Lower leg skin (tissue), 3 donors: Measurements from ENCODE around the gene AADACL3.

Source experiments
- POLR2A ChIP-seq, 2 donors: fragments of 450-650 bp; IDR thresholded peaks; one replicate each; pipeline ENCODE4 v1.6.1; 2016 to 2017; ENCODE audit warnings: antibody characterized with exemption in 2 of 2, mild to moderate bottlenecking in 1 of 2, moderate library complexity in 1 of 2
- TF ChIP-seq, protein P1 (sequence below), 3 donors: fragments of 450-650 bp; IDR thresholded peaks; one replicate each; pipeline ENCODE4 v1.5.1; 2016; ENCODE audit warnings: antibody characterized with exemption in 3 of 3, mild to moderate bottlenecking in 3 of 3, moderate library complexity in 2 of 3

DNA sequence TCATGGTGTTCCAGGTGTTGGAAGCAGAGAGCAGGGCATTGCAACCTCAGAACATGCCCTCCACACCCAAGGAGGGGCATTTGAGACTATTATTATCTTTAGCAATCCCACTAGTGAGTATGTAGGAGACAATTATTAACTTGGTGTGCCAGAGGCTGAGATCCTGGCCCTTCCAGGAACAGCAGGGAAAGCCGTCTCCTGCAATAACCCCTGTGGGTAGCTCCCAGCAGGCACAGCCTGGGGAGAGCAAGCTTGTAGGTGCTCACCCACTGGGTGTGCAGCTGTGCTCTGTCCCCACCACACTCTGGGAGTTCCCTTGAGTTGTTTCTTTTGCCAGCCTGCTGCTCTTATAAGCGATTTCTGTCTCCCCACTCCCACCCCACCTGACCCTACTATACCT lies 40.4 kb downstream of the AADACL3 start:
- TF ChIP-seq, protein P1, sequence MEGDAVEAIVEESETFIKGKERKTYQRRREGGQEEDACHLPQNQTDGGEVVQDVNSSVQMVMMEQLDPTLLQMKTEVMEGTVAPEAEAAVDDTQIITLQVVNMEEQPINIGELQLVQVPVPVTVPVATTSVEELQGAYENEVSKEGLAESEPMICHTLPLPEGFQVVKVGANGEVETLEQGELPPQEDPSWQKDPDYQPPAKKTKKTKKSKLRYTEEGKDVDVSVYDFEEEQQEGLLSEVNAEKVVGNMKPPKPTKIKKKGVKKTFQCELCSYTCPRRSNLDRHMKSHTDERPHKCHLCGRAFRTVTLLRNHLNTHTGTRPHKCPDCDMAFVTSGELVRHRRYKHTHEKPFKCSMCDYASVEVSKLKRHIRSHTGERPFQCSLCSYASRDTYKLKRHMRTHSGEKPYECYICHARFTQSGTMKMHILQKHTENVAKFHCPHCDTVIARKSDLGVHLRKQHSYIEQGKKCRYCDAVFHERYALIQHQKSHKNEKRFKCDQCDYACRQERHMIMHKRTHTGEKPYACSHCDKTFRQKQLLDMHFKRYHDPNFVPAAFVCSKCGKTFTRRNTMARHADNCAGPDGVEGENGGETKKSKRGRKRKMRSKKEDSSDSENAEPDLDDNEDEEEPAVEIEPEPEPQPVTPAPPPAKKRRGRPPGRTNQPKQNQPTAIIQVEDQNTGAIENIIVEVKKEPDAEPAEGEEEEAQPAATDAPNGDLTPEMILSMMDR (IDR thresholded peaks at IDR 0.05) = no peak
- no peak for TF ChIP-seq POLR2A (IDR thresholded peaks at IDR 0.05)
